Liver (tissue), 9 donors: ENCODE data around the gene OR10A2. TPM values are rescaled to one million over a fixed set of nuclear protein-coding genes. Genes with fewer than 3 reads are reported as not detected.
"Not testable (repeated sequence)": the region's sequence is repeated elsewhere in the genome, so short reads cannot be mapped to it uniquely, and the experiment has no call there.

ENCODE experiments used
- DNase-seq: peaks from one replicate; pipeline ENCODE4 v3.0.0-alpha.2; 2017; ENCODE audit warnings: low spot score
- H3K27ac ChIP-seq, 2 donors: one replicate each; pipeline ENCODE4 v1.7.0; 2013; ENCODE audit warnings: inconsistent platforms in 2 of 2, low read length in 2 of 2, control low read depth in 1 of 2, low read depth in 1 of 2, mild to moderate bottlenecking in 1 of 2
- H3K27me3 ChIP-seq, 4 donors: one replicate each; pipeline versions ENCODE4 v1.6.1 to v1.7.0; 2013; ENCODE audit warnings: low read length in 3 of 4, inconsistent platforms in 1 of 4, mild to moderate bottlenecking in 1 of 4, moderate library complexity in 1 of 4; ENCODE audit not compliant: control insufficient read depth in 4 of 4, insufficient read depth in 4 of 4
- H3K36me3 ChIP-seq, 4 donors: one replicate each; pipeline versions ENCODE4 v1.6.1 to v1.7.0; 2013; ENCODE audit warnings: low read length in 3 of 4, mild to moderate bottlenecking in 3 of 4, low read depth in 1 of 4, moderate library complexity in 1 of 4; ENCODE audit not compliant: control insufficient read depth in 4 of 4, insufficient read depth in 3 of 4
- H3K4me1 ChIP-seq, 4 donors: one replicate each; pipeline versions ENCODE4 v1.6.1 to v1.7.0; 2013; ENCODE audit warnings: low read length in 3 of 4, mild to moderate bottlenecking in 3 of 4, moderate library complexity in 1 of 4; ENCODE audit not compliant: control insufficient read depth in 4 of 4, insufficient read depth in 4 of 4
- H3K4me3 ChIP-seq, 3 donors: one replicate each; pipeline versions ENCODE4 v1.6.1 to v1.7.0; 2013; ENCODE audit warnings: low read length in 3 of 3, control low read depth in 1 of 3, low read depth in 1 of 3, mild to moderate bottlenecking in 1 of 3
- H3K9ac ChIP-seq, 2 donors: one replicate each; pipeline ENCODE4 v1.7.0; 2013; ENCODE audit warnings: low read length in 2 of 2, mild to moderate bottlenecking in 2 of 2, moderate library complexity in 2 of 2, control low read depth in 1 of 2, low read depth in 1 of 2
- H3K9me3 ChIP-seq, 4 donors: one replicate each; pipeline versions ENCODE4 v1.6.1 to v1.7.0; 2013; ENCODE audit warnings: low read length in 3 of 4; ENCODE audit not compliant: control insufficient read depth in 4 of 4
- ATF3 ChIP-seq: IDR thresholded peaks from 2 replicates; pipeline ENCODE4 v1.6.1; 2016; ENCODE audit warnings: antibody characterized with exemption
- EGR1 ChIP-seq, 2 donors: IDR thresholded peaks; 2 replicates each; pipeline ENCODE4 v1.6.1; 2016 to 2018; ENCODE audit warnings: antibody characterized with exemption in 2 of 2, low read depth in 2 of 2
- FOXA1 ChIP-seq: IDR thresholded peaks from 2 replicates; pipeline ENCODE4 v1.6.1; 2016; ENCODE audit warnings: antibody characterized with exemption
- FOXA2 ChIP-seq: IDR thresholded peaks from 2 replicates; pipeline ENCODE4 v1.6.1; 2016; ENCODE audit warnings: antibody characterized with exemption
- GABPA ChIP-seq, 2 donors: IDR thresholded peaks in 1 of 2; conservative IDR thresholded peaks in 1 of 2; 2 replicates each; pipeline ENCODE4 v1.6.1; 2016; ENCODE audit warnings: antibody characterized with exemption in 2 of 2, mild to moderate bottlenecking in 1 of 2, moderate library complexity in 1 of 2
- HNF4A ChIP-seq, 2 donors: conservative IDR thresholded peaks; 2 replicates each; pipeline ENCODE4 v1.6.1; 2016; ENCODE audit warnings: antibody characterized with exemption in 2 of 2, mild to moderate bottlenecking in 2 of 2
- HNF4G ChIP-seq: IDR thresholded peaks from 2 replicates; pipeline ENCODE4 v1.6.1; 2016; ENCODE audit warnings: antibody characterized with exemption
- JUND ChIP-seq, 2 donors: IDR thresholded peaks; 2 replicates each; pipeline ENCODE4 v1.6.1; 2016; ENCODE audit warnings: antibody characterized with exemption in 2 of 2
- MAX ChIP-seq: IDR thresholded peaks from 2 replicates; pipeline ENCODE4 v1.6.1; 2016; ENCODE audit warnings: antibody characterized with exemption
- NR2F2 ChIP-seq: IDR thresholded peaks from 2 replicates; pipeline ENCODE4 v1.6.1; 2016; ENCODE audit warnings: antibody characterized with exemption
- RAD21 ChIP-seq, 2 donors: IDR thresholded peaks; 2 replicates each; pipeline ENCODE4 v1.6.1; 2016; ENCODE audit warnings: antibody characterized with exemption in 2 of 2, mild to moderate bottlenecking in 2 of 2
- REST ChIP-seq: IDR thresholded peaks from 2 replicates; pipeline ENCODE4 v1.6.1; 2016; ENCODE audit warnings: antibody characterized with exemption, mild to moderate bottlenecking
- RXRA ChIP-seq, 2 donors: IDR thresholded peaks; 2 replicates each; pipeline ENCODE4 v1.6.1; 2017 to 2018; ENCODE audit warnings: antibody characterized with exemption in 2 of 2, mild to moderate bottlenecking in 1 of 2
- SP1 ChIP-seq: IDR thresholded peaks from 2 replicates; pipeline ENCODE4 v1.6.1; 2018; ENCODE audit warnings: antibody characterized with exemption, mild to moderate bottlenecking
- YY1 ChIP-seq: IDR thresholded peaks from 2 replicates; pipeline ENCODE4 v1.6.1; 2016; ENCODE audit warnings: antibody characterized with exemption, mild to moderate bottlenecking
- ZBTB33 ChIP-seq: IDR thresholded peaks from 2 replicates; pipeline ENCODE4 v1.6.1; 2016; ENCODE audit warnings: antibody characterized with exemption
- WGBS: extraction: QIAGEN DNeasy Blood & Tissue Kit; methylation state at CpG from one replicate; pipeline ENCODE4 v1.1.7; 2013; 5-methylcytosine and 5-hydroxymethylcytosine counted together
- polyA plus RNA-seq, 2 donors: library from polyadenylated mRNA; stranded (reverse) in 1 of 2; unstranded in 1 of 2; fragments of 200-250 nt in 1 of 2; fragments of >200 nt in 1 of 2; fragmentation: Nextera tagmentation in 1 of 2; extraction: Ambion mirVana in 1 of 2; gene quantifications; one replicate each; pipeline versions ENCODE4 v1.2.1 to v1.2.3, GENCODE V29; 2013 to 2015
- total RNA-seq, 2 donors: library from RNA; depleted of rRNA; stranded (reverse); fragments of >200 nt; gene quantifications; one replicate each; pipeline ENCODE4 v1.2.3, GENCODE V29; 2014
- donor health status: healthy.
- donor health status: healthy.
- donor health status: healthy.
- donor health status: healthy.
- donor health status: healthy.

OR10A2 gene
- total and polyA plus RNA-seq, 4 donors: not detected

GRCh38 chr11:6845383-6845782, 17.5 kb upstream of the OR10A2 start, which contains the start of gene OR10A5:
TSS of gene OR10A5 (plus strand) at chr11:6845683. CDS start at chr11:6845683, 0 bp downstream.
- TF ChIP-seq EGR1 (IDR thresholded peaks at IDR 0.05; ENCODE audit: low read depth in 2 of 2) (no peak), RAD21 (IDR thresholded peaks at IDR 0.05) (no peak), FOXA2 (no peak), SP1 (no peak), RXRA (IDR thresholded peaks at IDR 0.05) (no peak), GABPA (IDR thresholded peaks at IDR 0.05 in 1 of 2, conservative IDR thresholded peaks at IDR 0.05 in 1 of 2) (no peak), REST (no peak), ATF3 (no peak)
- H3K4me1 ChIP-seq: no peaks in the 10 kb centered on the region
- 69% methylated on average over 3 of the region's 3 CpGs for WGBS
- no peak within 1 kb of the TSS for H3K4me3 ChIP-seq
- peaks cover 0 to 4% (median 0%) of the 10 kb centered on the region in 4 donors for H3K27me3 ChIP-seq
- H3K36me3 ChIP-seq: no peaks in the 10 kb centered on the region
- H3K27ac ChIP-seq: no peak within 1 kb of the TSS
- no peak within 1 kb of the TSS for H3K9ac ChIP-seq
- no peak for DNase-seq
- peaks cover 0 to 12% (median 5%) of the 10 kb centered on the region in 4 donors for H3K9me3 ChIP-seq

GRCh38 chr11:6850526-6850925, 12.3 kb upstream of the OR10A2 start:
- H3K4me1 ChIP-seq: no peaks in the 10 kb centered on the region
- no peak overlapping the region for H3K4me3 ChIP-seq
- no peak for DNase-seq
- H3K27me3 ChIP-seq: no peaks in the 10 kb centered on the region
- H3K27ac ChIP-seq: no peak overlapping the region
- no peak overlapping the region for H3K9ac ChIP-seq
- WGBS: 86% methylated on average over 2 of the region's 2 CpGs
- H3K9me3 ChIP-seq: peaks cover 0 to 6% (median 0%) of the 10 kb centered on the region in 4 donors
- no peaks in the 10 kb centered on the region for H3K36me3 ChIP-seq
- TF ChIP-seq YY1: no peak
- TF ChIP-seq NR2F2: no peak
- no peak for TF ChIP-seq SP1
- TF ChIP-seq MAX: no peak
- TF ChIP-seq FOXA1: no peak
- TF ChIP-seq RXRA (IDR thresholded peaks at IDR 0.05): no peak
- no peak for TF ChIP-seq GABPA (IDR thresholded peaks at IDR 0.05 in 1 of 2, conservative IDR thresholded peaks at IDR 0.05 in 1 of 2)
- no peak for TF ChIP-seq RAD21 (IDR thresholded peaks at IDR 0.05)
- no peak for TF ChIP-seq FOXA2
- no peak for TF ChIP-seq JUND (IDR thresholded peaks at IDR 0.05)
- no peak for TF ChIP-seq HNF4G
- TF ChIP-seq REST: no peak
- no peak for TF ChIP-seq HNF4A (conservative IDR thresholded peaks at IDR 0.05)
- TF ChIP-seq EGR1 (IDR thresholded peaks at IDR 0.05; ENCODE audit: low read depth in 2 of 2): no peak
- TF ChIP-seq ZBTB33: no peak

GRCh38 chr11:6854801-6855200, 8.1 kb upstream of the OR10A2 start:
- not testable (repeated sequence) for H3K4me1 ChIP-seq, H3K9ac ChIP-seq, H3K27ac ChIP-seq, H3K9me3 ChIP-seq, DNase-seq, H3K4me3 ChIP-seq, H3K36me3 ChIP-seq, H3K27me3 ChIP-seq
- WGBS: 97% methylated on average over 6 of the region's 6 CpGs
